GM18907 (cell line): ENCODE data around the gene RUFY1.

ENCODE experiments used
- ATAC-seq: cut with Tn5 transposase; IDR thresholded peaks from one replicate; pipeline ENCODE4 v1.9.1; 2021; ENCODE audit warnings: mild to moderate bottlenecking, moderate library complexity; ENCODE audit not compliant: unreplicated experiment

The RUFY1 gene

DNA sequence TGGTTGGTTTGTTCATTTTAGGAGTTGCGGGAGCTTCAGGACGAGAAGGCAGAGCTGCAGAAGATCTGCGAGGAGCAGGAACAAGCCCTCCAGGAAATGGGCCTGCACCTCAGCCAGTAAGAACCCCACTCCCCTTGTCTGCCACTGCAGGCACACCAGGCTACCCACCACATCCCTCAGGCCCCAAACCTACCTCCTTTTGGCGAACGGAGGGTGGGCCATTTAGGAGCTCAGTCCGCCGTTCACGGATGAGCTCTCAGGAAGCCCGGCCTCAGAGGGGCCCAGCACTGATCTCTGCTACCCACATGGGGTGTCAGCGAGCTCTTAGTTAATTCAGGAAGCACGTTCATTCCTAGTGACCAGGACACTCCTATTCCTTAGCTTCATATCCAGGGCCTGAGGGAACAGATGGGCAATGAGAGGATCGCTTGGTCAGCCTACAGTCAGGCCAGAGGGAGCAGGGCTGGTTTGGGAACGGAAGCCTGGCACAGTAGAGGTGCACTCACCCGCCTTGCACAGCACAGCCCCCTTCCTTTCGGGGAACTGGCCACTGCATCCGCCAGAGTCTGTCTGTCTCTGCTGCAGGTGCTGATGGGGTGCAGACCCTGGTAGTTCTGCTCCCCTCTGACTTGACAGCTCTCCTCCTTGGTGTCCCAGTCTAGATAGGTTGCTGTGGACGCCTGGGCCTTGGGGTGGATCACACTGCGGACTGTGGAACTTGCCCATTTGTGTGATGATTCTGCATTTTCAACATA lies 51.7 kb downstream of the RUFY1 start:
- no peak for ATAC-seq

DNA sequence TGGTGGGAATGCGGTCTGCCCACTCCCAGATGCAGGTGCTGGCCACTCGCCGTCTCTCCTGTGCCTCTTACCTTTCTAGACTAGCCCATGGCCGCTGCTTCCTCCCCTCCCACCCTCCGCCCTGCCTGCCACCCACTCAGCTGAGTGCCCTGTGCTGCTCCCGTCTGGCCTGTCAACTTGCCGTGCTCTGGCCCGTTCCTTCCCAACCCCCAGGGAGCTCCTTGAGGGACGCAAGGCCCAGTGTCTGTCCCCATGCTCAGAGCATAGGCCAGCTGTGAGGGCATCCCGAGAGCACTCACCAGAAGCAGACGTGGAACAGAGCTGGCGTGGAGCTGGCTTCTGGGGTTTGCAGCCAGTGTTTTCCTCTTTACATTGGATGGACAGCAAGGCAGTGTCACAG lies 53.0 kb downstream of the RUFY1 start:
- ATAC-seq = no peak

DNA sequence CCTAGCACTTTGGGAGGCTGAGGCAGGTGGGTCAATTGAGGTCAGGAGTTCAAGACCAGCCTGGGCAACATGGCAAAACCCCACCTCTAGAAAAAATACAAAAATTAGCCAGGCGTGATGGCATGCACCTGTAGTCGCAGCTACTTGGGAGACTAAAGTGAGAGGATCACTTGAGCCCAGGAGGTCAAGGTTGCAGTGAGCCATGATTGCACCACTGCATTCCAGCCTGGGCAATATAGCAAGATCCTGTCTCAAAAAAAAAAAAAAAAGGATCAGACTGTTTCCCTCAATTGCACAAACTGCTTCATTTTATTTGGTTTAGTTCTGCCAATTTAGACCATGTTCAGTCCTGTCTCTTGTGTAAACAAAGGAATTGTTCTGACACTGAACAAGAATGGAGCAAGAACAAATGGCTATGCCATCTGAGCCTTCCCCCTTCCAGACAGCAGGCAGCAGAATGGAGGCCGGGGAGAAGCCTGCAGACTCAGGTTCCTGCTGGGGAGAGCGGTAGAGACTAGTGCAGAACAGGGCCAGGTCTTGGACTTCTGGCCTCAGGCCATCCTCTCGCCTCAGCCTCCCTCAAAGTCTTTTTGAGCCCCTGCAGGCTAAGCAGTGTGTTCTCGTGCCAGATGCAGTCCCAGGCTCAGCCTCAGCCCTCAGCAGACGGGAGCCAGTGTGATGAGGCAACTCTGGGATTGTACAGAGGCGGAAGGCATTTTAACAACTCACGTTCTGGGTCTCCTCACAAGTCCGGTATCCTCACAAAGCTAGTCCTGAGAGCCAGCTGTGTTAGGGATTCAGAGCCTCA lies 54.9 kb downstream of the RUFY1 start:
- ATAC-seq = no peak

DNA sequence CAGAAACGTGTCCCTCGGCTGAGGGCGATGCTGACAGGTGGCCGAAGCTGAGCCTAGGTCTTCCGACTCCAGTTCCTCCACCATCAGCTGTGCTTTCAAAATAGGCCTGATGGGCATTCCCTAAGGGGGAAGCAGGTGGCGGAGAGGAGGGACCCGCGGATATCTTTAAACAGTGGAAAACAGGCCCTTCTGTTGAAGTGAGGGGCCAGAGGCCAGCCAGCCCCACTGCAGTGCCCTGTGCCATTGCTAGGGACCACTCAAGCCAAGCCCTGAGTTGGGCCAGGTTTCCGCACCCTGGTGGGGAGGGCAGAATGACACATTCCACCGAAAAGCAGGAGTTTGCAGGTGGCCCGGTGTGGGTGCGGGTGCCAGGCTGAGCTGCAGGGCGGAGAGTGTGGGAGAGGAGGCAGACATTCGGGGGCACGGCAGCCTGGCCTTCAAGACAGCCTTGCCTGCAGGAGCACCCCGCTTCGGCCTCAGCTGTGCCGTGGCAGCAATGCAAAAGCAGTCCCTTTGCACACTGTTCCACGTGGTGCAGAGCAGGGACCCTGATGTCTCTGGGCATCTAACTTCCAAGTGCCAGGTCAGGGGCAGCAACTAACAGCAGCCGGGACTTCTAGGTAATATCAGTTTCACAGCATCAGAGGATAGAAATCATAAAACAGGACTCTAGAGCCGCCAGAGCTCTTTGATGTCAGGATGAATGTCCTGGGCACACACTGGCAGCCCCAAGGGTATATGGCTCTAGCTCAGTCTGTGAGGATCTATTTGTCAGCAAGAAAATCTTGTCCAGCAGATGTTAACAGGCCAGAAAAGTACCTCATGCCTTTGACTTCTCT lies 55.9 kb downstream of the RUFY1 start:
- no peak for ATAC-seq

DNA sequence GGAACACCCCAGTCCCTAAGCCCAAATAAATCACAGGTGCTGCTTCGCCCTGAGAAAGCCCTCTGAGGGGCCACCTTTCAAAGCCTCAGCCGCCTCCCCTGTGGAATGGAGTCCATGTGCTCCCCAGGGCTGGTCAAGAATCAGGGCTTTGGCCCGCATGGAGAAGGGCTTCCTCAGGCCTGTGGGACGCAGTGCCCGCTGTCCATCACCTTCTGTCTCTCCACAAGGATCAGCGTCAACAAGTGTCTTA lies 56.5 kb downstream of the RUFY1 start:
- no peak for ATAC-seq

- ATAC-seq = no peak
These were observed 57.0 kb downstream of the RUFY1 start for GRCh38 chr5:179607160-179607931.

DNA sequence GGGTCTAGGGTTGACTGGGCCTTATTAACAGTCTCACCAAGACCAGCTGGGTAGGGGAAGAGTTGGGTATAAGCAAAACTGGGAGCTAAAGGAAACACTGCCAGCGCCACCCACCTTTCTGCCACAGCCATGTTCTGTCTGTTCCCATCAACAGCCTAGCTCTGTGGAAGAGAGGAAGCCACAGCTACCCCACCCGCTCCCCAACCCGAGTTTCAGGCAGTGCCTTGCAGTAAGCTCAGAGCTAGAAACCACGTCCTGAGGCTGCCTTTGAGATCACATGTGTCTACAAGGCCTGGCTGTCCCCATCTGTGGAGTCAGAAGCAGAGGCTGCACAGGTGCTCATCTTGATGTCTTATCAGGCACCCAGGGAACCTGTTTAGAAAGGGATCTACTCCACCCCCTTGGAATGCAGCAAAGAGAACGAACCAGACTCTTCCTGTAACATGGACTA lies 57.8 kb downstream of the RUFY1 start:
- ATAC-seq = no peak

- ATAC-seq = no peak
These were observed 59.4 kb downstream of the RUFY1 start for GRCh38 chr5:179609834-179610108.

DNA sequence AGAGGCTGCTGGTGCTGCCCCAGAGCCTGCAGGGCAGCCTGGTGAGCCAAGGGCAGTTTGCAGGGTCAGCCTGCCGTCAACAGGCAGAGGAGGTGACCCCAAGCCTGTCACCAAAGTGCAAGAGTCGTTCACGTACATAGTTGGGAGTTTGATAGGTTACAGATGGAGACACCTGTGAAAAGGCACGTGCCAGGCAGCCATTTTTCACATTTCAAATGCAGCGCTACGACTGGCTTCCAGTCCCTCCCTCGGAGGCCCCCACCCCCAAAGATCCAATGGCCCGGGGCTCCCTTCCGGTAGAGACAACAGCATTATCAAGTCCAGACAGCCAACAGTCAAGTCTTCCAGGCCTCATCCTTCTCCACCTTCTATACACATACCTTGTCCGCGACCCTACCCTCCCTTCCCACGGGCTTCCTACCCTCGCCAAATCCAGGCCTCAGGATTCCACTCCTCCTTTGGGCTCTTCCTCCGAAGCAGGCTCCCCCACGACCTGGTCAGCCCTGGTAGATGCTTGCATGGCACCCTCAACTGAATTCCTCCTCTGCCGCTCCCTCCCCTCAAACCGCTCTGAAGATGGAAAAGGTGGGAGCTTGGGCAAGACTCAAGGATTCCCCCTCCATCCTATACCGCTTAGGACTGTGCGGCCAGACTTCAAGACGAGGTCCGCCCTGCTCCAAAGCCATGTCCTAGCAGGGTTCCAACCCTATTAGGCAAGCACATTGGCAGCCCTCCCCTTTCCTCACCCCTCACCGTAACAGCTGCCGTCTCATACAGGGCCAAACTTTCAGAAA lies 60.0 kb downstream of the RUFY1 start:
- ATAC-seq = no peak

DNA sequence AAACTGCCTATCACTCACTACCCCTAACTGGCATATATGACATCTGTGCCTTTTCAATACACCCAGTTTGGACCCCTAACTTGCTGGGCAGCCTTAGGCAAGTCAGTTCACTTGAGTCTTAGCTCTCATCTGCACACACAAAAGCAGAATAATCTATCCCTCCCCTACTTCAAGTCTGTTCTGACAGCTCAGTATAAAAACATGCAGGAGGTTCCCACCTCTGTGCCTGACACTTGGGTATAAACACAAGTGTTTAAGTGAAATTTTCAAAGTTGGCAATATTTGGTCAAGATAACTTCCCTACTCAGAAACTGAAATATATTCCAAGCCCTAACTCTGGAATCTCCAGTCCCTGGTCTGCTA lies 60.5 kb downstream of the RUFY1 start:
- ATAC-seq = no peak

DNA sequence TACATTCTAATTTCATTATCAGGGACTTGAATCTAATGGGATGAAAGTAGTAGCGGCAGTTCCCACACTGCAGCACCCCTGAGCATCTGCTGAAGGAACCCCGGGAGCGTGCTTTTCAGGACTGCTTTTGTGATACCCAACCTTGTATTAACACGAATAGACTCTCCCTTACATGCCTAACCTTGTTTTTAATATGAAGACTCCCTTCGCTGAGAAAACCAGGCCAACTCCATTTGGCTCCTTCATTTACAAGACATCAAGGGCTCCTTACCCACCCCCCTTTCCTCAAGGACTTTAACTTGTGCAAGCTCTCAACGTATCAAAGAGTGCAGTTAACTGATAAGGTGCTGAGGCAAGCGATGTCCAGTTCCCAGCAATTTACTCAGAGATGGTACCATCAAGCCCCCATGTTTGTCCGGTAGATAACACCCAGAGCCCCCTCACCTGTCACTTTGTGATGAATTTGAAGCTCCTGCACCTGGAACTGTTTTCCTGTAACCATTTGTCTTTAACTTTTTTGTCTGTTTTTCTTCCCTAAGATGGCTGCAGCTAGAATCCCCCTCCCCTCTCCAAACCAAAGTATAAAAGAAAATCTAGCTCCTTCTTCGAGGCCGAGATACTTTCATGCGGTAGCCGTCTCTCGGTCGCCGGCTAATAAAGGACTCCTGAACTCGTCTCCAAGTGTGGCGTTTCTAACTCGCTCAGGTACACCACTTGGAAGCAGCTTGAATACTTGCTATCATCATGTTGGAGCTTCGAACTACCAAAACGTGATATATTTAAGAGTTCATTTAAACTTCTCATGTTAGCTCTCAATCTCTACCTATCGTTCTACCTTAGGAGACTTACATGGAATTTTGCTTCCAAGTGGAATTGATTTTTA lies 62.5 kb downstream of the RUFY1 start:
- no peak for ATAC-seq

DNA sequence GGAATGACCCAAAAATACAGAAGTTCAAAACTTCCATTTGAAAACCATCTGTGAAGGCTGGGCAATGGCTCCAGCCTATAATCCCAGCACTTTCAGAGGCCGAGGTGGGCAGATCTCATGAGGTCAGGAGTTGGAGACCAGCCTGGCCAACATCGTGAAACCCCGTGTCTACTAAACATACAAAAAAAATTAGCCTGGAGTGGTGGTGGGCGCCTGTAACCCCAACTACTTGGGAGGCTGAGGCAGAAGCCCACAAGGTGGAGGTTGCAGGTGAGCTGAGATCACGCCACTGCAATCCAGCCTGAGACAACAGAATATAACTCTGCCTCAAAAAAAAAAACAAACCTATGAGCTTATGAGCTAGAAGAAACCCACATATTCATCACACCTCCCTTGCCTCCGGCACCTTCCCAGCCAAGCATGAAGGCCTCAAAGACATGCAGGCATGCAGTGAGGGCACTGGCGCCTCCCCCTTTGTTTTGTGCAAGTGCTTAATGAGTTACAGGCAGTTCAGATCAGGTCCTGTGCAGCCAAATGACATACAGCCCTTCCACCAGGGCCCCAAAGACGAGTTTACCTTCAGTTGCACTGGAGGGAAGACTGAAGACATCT lies 63.2 kb downstream of the RUFY1 start:
- no peak for ATAC-seq

DNA sequence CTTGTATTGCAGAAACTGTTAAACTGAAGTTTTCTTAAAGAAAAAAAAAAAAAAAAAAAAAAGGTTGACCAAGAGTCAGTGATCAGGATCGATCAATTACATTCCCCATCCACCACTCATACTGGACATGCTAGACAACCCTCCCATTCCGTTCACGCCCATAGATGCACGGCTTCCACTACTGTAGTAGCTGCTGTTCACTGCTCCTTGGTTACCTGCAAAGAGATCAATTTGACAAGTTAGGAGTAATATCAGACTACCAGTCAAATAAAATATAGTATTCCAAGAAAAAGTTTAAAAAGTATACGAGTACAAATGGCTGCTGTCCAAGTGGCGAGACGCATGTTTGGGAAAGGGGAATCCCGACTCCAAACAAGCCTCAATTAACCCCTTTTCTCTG lies 64.4 kb downstream of the RUFY1 start:
- ATAC-seq = no peak

- no peak for ATAC-seq
These were observed 64.8 kb downstream of the RUFY1 start for GRCh38 chr5:179615203-179615602.

GRCh38 chr5:179616002-179616594 lies 65.7 kb downstream of the RUFY1 start:
- ATAC-seq = no peak

GRCh38 chr5:179617930-179618329 lies 67.6 kb downstream of the RUFY1 start:
- ATAC-seq = no peak

DNA sequence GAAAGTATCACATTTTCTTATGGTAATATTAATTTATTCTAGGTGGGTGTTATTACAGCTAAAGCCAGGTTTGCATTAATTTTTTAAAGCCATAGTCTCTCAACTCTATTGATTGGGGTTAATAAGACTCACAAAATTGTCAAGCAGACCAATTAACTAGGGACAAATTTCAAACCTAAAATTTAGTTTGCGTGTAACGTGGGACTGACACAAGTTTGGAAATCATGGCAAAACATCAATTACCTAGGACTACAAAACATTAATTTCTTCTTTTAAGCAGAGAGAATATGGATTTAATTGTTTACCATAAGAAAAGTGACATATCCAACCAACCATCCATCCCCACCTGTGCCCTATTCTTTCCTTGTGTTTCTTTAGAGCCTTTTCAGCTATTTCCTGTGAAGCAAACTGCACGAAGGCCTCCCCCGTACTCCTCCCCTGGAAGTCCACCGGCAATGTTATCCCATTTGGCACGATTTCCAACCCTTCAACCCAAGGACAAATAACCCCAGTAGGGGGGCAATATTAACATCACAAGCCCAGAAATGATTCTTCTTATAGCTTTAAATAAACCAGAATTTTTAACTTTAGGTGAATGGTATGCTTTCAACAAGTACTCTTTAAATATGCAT lies 68.7 kb downstream of the RUFY1 start:
- ATAC-seq = no peak

- no peak for ATAC-seq
These were observed 69.4 kb downstream of the RUFY1 start for GRCh38 chr5:179619776-179620175.
